Renal pelvis (tissue), 4 donors: ENCODE data around the gene ENTPD5. TPM values are rescaled to one million over a fixed set of nuclear protein-coding genes. Genes with fewer than 3 reads are reported as not detected.
"Not testable (repeated sequence)": the region's sequence is repeated elsewhere in the genome, so short reads cannot be mapped to it uniquely, and the experiment has no call there.

ENCODE experiments used
- DNase-seq: peaks from one replicate; pipeline ENCODE4 v3.0.0-alpha.2; 2013
- polyA plus RNA-seq, 3 donors: library from polyadenylated mRNA; unstranded; fragments of 120-200 nt; gene quantifications; one replicate each; pipeline ENCODE4 v1.2.1, GENCODE V29; 2013; ENCODE audit not compliant: insufficient read length in 3 of 3

The ENTPD5 gene
- polyA plus RNA-seq, 3 donors, result 50.3 to 72.1 (median 69.6) TPM

DNA sequence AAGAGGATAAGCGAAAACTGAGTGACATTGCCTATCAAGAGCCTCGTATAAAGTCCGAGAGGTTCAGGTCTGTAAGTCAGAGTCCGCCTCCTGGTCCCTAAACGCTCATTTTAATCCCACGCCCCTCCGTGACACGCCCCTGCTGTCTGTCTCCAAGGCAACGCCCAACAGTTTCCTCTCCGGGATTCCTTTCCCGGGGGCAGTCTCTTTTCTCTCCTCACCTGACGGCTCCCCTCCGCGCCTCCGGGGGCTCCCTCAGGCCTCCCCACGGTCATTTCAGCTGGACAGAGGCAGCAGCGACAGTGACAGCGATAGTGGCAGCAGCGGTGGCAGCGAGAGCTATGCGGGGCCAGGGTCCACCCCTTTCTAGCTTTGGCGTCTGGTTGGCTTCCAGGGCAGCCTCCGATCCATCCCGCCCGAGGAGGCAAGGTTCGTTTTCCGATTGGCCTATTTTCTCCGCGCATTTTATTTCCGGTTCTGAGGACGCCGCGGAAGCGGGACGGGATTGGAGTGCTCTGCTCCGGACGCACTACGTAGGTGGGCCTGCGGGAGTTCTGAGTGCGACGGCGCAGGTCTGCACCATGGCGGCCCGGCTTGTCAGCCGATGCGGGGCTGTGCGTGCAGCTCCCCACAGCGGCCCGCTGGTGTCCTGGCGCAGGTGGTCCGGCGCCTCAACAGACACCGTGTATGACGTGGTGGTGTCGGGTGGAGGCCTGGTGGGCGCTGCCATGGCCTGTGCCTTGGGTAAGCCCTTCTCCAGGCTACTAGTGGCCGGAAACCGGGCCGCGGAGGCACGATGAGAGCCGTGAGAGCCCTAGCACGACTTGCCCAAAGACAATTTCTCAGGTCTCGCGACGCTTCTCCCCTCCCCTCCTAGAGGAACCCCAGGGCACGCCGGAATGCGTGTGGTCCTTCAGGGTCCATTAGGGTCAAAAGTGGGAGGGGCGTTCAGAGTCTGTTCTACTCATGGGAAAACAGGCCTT, 69.0 kb downstream of the ENTPD5 start, which contains the start of the genes COQ6 and FAM161B:
COQ6 (plus strand) TSS at position 551 of the 983 bp plus-strand sequence; CDS start at position 582, 31 bp downstream.
FAM161B (minus strand) TSS at position 343 of the 983 bp plus-strand sequence; CDS start at position 275, 68 bp downstream.
- DNase-seq, result peak; percentile 98

GRCh38 chr14:73945159-73945670, 73.9 kb downstream of the ENTPD5 start:
- no peak for DNase-seq

GRCh38 chr14:73944432-73945158, 74.5 kb downstream of the ENTPD5 start:
- no peak for DNase-seq

- no peak for DNase-seq
Observed at GRCh38 chr14:73943083-73943482, 76.0 kb downstream of the ENTPD5 start.

- DNase-seq, result no peak
Observed at GRCh38 chr14:73942180-73942579, 76.9 kb downstream of the ENTPD5 start.

DNA sequence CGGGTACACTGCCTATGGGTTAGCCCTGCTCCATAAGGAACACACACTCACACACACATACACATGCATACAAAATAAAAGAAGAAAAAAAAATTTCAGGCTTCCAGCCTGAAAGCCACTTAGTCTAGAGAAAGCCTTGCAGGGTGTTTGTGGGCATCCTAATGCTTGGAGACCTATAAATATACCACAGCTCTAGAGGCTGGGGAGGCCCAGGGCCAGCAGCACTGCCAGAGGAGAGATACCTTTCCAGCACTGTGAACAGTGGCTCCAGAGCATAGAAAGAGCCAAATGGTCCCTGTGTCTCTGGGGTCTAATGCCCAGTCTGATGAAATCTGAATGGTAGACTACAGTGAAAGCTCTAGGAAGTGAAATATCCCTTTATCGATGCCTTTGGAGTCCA, 82.1 kb downstream of the ENTPD5 start:
- DNase-seq, result no peak

- no peak for DNase-seq
Observed at GRCh38 chr14:73936548-73936947, 82.5 kb downstream of the ENTPD5 start.

DNA sequence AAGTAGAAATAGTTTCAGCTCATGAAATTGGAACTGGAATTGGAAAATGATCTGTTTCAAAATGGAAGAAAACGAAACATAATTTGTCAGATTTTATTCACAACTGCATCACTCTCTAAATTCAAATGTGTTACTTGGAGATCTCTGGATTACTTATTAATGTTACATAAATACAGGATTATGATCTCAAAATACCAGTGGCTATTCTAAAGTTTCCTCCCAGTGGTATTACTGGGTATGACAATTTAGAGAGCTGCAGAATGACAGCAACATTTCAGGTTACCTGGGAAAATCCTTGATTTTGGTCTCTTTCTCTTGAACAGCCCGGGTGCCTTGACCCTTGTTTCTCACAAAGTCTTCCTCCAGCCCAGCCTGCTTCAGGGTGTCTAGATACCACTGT, 83.4 kb downstream of the ENTPD5 start:
- no peak for DNase-seq

- DNase-seq, result no peak
Observed at GRCh38 chr14:73924337-73924736, 94.8 kb downstream of the ENTPD5 start.

- not testable (repeated sequence) for DNase-seq
Observed at GRCh38 chr14:73919457-73919856, 99.6 kb downstream of the ENTPD5 start.

- no peak for DNase-seq
Observed at GRCh38 chr14:73916324-73916723, 102.8 kb downstream of the ENTPD5 start.

DNA sequence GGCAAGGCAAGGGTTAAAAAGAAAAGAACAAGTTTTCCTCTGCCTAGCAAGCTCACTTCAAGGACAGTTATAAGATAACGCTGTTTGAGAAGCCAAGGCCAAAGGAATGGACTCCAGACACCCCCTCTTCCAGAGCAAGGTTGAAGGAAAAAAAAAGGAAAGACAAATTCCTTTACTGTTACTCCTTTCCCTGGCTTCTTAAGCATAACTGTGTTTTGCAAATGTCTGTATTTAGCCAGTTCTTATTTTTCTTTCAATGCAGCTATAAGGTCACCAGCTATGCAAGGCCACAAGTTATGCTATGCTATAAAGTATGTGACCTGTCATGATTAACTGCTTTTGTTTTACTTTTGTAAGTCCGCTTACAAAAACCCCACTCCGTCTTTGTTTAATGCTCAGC, 105.8 kb downstream of the ENTPD5 start:
- no peak for DNase-seq

DNA sequence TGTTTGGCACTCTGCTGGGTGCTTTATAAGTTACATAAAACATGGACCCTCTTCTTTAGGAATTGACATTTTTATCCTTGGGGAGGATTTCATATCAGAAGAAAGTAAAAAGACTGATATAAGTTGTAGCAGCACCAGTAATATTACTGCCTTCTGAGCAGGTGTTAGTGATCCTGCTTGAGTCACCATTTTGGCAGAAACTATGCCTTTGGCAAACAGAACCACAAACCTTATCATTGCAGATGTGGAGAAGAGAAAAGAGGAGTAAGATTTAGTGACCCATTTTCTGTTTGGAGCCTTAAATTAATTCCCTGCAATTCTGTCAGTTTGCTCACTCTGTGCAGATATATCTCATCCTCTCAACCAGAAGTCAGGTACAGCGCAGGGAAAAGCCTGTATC, 109.4 kb downstream of the ENTPD5 start:
- DNase-seq, result no peak

Other genes starting within 250 kb of the ENTPD5 start
- gene PTGR2, start 167.5 kb downstream of the ENTPD5 start, polyA plus RNA-seq, result 10 to 100 TPM; 13.4 to 37.4 (median 19.4) TPM
- 10 to 100 TPM; 53.3 to 68.1 (median 56.1) TPM for gene ZNF410, start 132.4 kb downstream of the ENTPD5 start, polyA plus RNA-seq
- 10 to 100 TPM; 10.6 to 15.8 (median 11.8) TPM for gene FAM161B, start 69.2 kb downstream of the ENTPD5 start, polyA plus RNA-seq
- gene COQ6, start 69.0 kb downstream of the ENTPD5 start, polyA plus RNA-seq, result 10 to 100 TPM; 28.3 to 41.2 (median 40.4) TPM
- gene BBOF1, start 61 bp upstream of the ENTPD5 start, polyA plus RNA-seq, result 10 to 100 TPM; 14.4 to 21.4 (median 19.9) TPM
- gene ALDH6A1, start 65.2 kb upstream of the ENTPD5 start, polyA plus RNA-seq, result 100 to 1,000 TPM in 2 of 3 donors, 10 to 100 TPM in 1; 93.8 to 130 (median 122) TPM
- 10 to 100 TPM; 15.1 to 18.4 (median 17.3) TPM for gene LIN52, start 65.7 kb upstream of the ENTPD5 start, polyA plus RNA-seq
- gene VSX2, start 220.2 kb upstream of the ENTPD5 start, polyA plus RNA-seq, result under 1 TPM in 2 of 3 donors, not detected in 1; 0.08 to 0.09 TPM